Thymus (tissue), 11 donors: ENCODE results near the gene RRP9. TPM values are rescaled to one million over a fixed set of nuclear protein-coding genes. Genes with fewer than 3 reads are reported as not detected.

Experiments used
- DNase-seq, 9 donors: peaks; one replicate each; pipeline ENCODE4 v3.0.0-alpha.2; 2013; ENCODE audit warnings: low spot score in 9 of 9, low read depth in 6 of 9, missing footprints in 1 of 9
- H3K27ac ChIP-seq, 2 donors: one replicate each; pipeline ENCODE4 v1.5.1; 2013; ENCODE audit warnings: control low read depth in 1 of 2, low read depth in 1 of 2, low read length in 1 of 2, mild to moderate bottlenecking in 1 of 2, moderate library complexity in 1 of 2
- H3K27me3 ChIP-seq, 2 donors: one replicate each; pipeline ENCODE4 v1.5.1; 2013; ENCODE audit warnings: low read length in 1 of 2; ENCODE audit not compliant: control insufficient read depth in 2 of 2, insufficient read depth in 1 of 2
- H3K36me3 ChIP-seq, 2 donors: one replicate each; pipeline ENCODE4 v1.5.1; 2013; ENCODE audit warnings: low read length in 1 of 2, mild to moderate bottlenecking in 1 of 2, moderate library complexity in 1 of 2; ENCODE audit not compliant: control insufficient read depth in 2 of 2, insufficient read depth in 2 of 2
- H3K4me1 ChIP-seq, 2 donors: one replicate each; pipeline ENCODE4 v1.5.1; 2013; ENCODE audit warnings: low read length in 2 of 2; ENCODE audit not compliant: control insufficient read depth in 2 of 2, insufficient read depth in 2 of 2
- H3K4me3 ChIP-seq, 2 donors: one replicate each; pipeline ENCODE4 v1.5.1; 2013; ENCODE audit warnings: low read length in 2 of 2, control low read depth in 1 of 2, mild to moderate bottlenecking in 1 of 2
- H3K9me3 ChIP-seq, 2 donors: one replicate each; pipeline ENCODE4 v1.5.1; 2013; ENCODE audit warnings: low read length in 1 of 2, mild to moderate bottlenecking in 1 of 2; ENCODE audit not compliant: control insufficient read depth in 2 of 2, insufficient read depth in 1 of 2
- WGBS: extraction: QIAGEN DNeasy Blood & Tissue Kit; methylation state at CpG from one replicate; pipeline ENCODE4 v1.1.7; 2013; 5-methylcytosine and 5-hydroxymethylcytosine counted together
- polyA plus RNA-seq: library from polyadenylated mRNA; stranded (reverse); fragments of 200-250 nt; gene quantifications from one replicate; pipeline ENCODE4 v1.2.3, GENCODE V29; 2013
- total RNA-seq: library from RNA; stranded (reverse); fragments of 120-200 nt; gene quantifications from one replicate; pipeline ENCODE4 v1.2.4, GENCODE V29; 2013
- donor health status: healthy.

The RRP9 gene
- total and polyA plus RNA-seq, 2 donors: 16.9 to 18.6 TPM

DNA sequence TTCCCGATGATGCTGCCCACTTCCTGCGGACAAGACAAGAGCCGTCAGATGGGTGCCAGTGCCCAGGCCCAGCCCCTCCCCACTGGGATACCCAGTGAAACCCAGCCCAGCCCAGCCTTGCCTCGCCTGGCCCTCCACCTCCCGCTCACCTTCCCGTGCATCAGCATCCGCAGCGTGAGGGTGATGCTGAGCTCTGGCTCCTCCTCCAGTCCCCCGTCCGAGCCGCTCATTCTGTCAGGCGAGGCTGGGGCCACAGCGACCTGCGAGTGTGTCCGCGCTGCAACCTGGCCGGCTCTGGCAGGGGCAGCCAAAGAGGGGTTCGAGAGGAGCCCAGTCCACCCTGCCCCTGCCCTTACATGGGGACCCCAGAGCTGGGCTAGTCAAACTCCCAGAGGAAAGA lies 19.3 kb upstream of the RRP9 start:
- H3K4me1 ChIP-seq: peaks cover 5 to 7% of the 10 kb centered on the region in 2 donors

DNA sequence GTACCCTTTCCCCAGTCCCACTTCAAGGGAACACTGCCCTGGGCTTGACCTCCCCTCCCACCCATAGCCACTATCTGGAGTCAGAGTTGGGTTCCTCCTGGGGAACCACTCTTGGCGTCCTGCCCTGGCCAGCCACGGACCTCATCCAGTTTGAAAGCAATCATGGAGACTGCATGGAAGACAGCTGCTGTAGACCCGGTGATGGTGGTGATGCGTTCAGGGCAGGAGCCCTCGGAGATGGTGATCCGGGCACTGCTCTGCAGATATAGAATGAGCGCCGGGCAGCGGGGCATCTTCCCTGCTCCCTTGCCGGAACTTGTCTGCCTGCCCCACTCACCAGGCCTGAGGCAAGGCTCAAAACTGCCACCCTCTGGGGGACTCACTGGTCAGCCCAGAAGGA lies 18.7 kb upstream of the RRP9 start:
- H3K4me3 ChIP-seq: no peak overlapping the region
- no peak overlapping the region for H3K27ac ChIP-seq
- H3K9me3 ChIP-seq: peaks cover 0 to 3% of the 10 kb centered on the region in 2 donors
- DNase-seq: no peak
- H3K27me3 ChIP-seq: peaks cover 19 to 96% of the 10 kb centered on the region in 2 donors
- no peaks in the 10 kb centered on the region for H3K36me3 ChIP-seq
- 95% methylated on average over 10 of the region's 10 CpGs for WGBS
- peaks cover 5 to 11% of the 10 kb centered on the region in 2 donors for H3K4me1 ChIP-seq

More for the DNA sequence above, 19.3 kb upstream of the RRP9 start:
- DNase-seq: no peak
- peaks cover 13 to 96% of the 10 kb centered on the region in 2 donors for H3K27me3 ChIP-seq
- H3K27ac ChIP-seq: no peak overlapping the region
- peaks cover 0 to 3% of the 10 kb centered on the region in 2 donors for H3K9me3 ChIP-seq
- no peaks in the 10 kb centered on the region for H3K36me3 ChIP-seq
- WGBS: 95% methylated on average over 18 of the region's 18 CpGs
- no peak overlapping the region for H3K4me3 ChIP-seq

DNA sequence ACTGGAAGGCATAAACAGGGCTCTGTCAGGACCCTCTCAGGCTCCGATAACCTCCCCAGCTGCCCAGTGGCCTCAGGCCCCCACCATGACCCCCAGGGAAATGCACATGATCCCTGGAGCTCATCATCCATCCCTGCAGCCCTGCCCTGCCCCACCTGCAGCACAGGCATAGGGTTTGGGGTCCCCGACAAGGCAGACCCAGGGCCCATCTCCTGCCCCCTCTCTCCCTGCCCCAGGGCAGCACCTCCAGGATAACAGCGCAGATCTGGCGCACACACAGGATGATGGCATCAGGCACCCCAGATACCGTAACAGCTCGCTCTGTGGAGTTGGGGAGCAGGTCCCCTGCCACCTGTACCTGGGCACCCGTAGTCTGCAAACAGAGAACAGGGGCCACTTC lies 17.9 kb upstream of the RRP9 start:
- Histone ChIP-seq H3K36me3 (no peaks in the 10 kb centered on the region), H3K9me3 (peaks cover 0 to 3% of the 10 kb centered on the region in 2 donors), H3K27ac (no peak overlapping the region), H3K27me3 (peaks cover 26 to 96% of the 10 kb centered on the region in 2 donors), H3K4me3 (no peak overlapping the region), H3K4me1 (peaks cover 5 to 11% of the 10 kb centered on the region in 2 donors)
- no peak for DNase-seq
- WGBS: 97% methylated on average over 7 of the region's 7 CpGs

DNA sequence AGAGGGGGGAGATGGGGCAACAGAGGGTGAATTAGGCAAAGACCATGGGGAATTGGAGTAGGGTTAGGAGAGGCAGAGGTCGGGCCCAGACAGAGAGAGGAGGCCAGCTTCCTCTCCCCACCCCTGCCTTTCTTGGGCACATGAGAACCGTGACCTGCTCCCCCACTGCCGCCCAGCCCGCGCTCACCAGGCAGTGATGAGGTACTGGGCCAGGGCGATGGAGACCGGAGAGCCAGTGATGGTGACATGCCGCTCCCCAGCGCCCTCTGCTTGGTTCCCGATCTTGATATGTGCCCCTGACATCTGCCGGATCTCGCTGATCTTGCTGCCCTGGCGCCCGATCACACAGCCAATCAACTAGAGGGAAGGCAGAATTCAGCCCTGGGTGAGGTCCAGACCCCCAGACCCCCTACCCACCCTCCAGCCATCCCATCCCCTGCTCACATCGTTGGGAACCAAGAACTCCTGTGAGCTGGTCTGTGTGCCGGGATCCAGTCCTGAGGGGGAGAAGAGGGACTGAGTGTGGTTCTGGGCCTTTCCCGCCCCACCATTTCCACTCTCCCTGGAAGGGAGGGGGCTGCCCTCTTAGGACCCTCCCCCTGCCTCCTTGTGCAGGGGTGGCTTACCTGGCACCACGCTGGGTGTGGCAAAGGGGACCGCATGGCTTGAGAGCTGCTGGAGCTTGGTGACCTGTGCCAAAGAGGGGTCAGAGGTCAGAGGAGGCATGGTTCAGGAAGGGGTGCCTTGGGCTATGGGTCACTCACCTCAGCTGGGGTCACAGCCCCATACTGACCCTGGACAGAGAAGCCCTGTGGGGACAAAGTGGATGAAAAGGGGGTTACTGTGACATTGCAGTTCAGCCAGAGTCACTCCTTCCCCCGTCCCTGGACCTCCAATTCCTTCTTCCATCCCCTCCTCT lies 17.2 kb upstream of the RRP9 start:
- Histone ChIP-seq H3K4me3 (no peak overlapping the region), H3K27ac (no peak overlapping the region), H3K9me3 (peaks cover 0 to 3% of the 10 kb centered on the region in 2 donors), H3K4me1 (peaks cover 5 to 11% of the 10 kb centered on the region in 2 donors), H3K27me3 (peaks cover 27 to 96% of the 10 kb centered on the region in 2 donors), H3K36me3 (no peaks in the 10 kb centered on the region)
- 96% methylated on average over 20 of the region's 20 CpGs for WGBS
- DNase-seq: no peak

DNA sequence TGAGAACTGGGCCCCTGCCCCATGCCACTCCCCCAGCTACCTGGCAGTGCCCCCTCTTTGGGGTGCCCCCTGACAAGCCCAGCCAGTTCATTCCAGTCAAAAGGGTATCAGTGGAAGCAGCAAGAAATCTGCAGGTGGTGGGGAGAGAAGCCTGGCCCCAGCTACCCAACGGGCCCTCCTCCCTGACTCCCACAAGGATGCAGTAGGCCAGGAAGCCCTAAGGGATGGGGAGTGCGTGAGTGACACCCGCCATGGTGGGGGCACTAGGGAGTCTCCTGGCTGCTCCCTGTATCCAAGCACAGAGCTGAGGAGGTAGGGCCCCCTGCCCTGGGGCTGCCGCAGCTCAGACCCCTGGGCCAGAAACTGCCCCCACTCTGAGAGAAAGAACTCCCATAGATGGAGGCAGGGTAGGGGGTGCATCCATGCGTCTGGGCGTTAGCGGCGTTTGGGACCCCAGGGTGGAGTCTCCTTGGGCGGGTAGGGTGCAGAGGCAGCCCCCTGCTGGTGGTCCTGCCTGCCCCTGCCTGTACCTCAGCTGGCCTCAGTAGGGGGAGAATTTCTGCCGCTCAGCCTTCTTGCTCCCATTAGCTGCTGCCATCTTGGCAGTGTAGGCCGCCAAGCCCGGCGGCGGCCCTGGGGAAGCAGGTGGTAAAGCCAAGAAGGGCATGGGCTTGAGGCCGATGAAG lies 16.0 kb upstream of the RRP9 start:
- H3K4me1 ChIP-seq: peaks cover 5 to 11% of the 10 kb centered on the region in 2 donors
- H3K9me3 ChIP-seq: peaks cover 0 to 3% of the 10 kb centered on the region in 2 donors
- H3K27me3 ChIP-seq: peaks cover 34 to 94% of the 10 kb centered on the region in 2 donors
- no peak for DNase-seq
- no peaks in the 10 kb centered on the region for H3K36me3 ChIP-seq
- H3K4me3 ChIP-seq: no peak overlapping the region
- WGBS: 98% methylated on average over 15 of the region's 15 CpGs
- no peak overlapping the region for H3K27ac ChIP-seq

DNA sequence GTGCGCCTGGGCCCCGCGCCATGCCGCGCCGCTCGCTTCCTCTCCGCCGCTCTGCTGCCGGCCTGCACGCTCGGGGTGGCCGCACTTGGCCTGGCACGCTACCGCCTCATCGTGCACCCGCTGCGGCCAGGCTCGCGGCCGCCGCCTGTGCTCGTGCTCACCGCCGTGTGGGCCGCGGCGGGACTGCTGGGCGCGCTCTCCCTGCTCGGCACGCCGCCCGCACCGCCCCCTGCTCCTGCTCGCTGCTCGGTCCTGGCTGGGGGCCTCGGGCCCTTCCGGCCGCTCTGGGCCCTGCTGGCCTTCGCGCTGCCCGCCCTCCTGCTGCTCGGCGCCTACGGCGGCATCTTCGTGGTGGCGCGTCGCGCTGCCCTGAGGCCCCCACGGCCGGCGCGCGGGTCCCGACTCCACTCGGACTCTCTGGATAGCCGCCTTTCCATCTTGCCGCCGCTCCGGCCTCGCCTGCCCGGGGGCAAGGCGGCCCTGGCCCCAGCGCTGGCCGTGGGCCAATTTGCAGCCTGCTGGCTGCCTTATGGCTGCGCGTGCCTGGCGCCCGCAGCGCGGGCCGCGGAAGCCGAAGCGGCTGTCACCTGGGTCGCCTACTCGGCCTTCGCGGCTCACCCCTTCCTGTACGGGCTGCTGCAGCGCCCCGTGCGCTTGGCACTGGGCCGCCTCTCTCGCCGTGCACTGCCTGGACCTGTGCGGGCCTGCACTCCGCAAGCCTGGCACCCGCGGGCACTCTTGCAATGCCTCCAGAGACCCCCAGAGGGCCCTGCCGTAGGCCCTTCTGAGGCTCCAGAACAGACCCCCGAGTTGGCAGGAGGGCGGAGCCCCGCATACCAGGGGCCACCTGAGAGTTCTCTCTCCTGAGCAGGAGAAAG lies 14.4 kb upstream of the RRP9 start:
- 6% methylated on average over 97 of the region's 97 CpGs for WGBS
- Histone ChIP-seq H3K36me3 (no peaks in the 10 kb centered on the region), H3K9me3 (peaks cover 0 to 3% of the 10 kb centered on the region in 2 donors), H3K4me3 (peak overlapping the region in 1 of 2 donors; percentile 42), H3K27me3 (peaks cover 34 to 87% of the 10 kb centered on the region in 2 donors), H3K27ac (no peak overlapping the region), H3K4me1 (peaks cover 5 to 11% of the 10 kb centered on the region in 2 donors)
- peak in 2 of 9 donors; percentile 44 to 54 for DNase-seq

DNA sequence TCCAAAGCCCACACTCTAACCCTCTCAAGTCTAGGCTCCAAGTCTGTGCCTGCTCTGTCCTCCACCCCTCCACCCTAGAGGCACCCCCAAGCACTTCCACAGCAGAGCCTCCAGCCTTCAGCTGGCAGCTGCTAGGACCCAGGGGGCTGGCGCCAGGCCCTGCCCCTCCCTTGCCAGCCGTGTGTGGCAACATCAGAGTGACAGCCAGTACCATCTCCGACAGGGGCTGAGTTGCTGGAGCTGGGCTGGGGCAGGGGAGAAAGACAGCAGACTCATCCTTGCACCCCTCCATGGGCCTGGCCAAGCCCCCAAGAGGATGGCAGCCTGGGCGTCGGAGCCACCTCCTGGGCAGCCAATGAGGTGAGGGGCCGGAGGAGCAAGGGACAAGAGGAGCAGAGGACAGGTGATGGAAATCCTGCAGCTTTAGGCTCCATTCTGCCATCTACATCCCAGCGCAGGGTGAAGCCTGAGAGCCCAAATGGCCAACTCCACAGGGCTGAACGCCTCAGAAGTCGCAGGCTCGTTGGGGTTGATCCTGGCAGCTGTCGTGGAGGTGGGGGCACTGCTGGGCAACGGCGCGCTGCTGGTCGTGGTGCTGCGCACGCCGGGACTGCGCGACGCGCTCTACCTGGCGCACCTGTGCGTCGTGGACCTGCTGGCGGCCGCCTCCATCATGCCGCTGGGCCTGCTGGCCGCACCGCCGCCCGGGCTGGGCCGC lies 13.6 kb upstream of the RRP9 start, which contains the start of gene GPR62:
Gene GPR62 (plus strand): TSS at position 207 of the 718 bp plus-strand sequence. CDS start 272 bp downstream, at position 479.
- Histone ChIP-seq H3K27ac (no peak within 1 kb of the TSS), H3K4me1 (peaks cover 5 to 11% of the 10 kb centered on the region in 2 donors), H3K9me3 (peaks cover 0 to 3% of the 10 kb centered on the region in 2 donors), H3K36me3 (no peaks in the 10 kb centered on the region), H3K27me3 (peaks cover 34 to 85% of the 10 kb centered on the region in 2 donors), H3K4me3 (peak within 1 kb of the TSS in 1 of 2 donors; percentile 42)
- DNase-seq: no peak
- WGBS: 40% methylated on average over 33 of the region's 33 CpGs

DNA sequence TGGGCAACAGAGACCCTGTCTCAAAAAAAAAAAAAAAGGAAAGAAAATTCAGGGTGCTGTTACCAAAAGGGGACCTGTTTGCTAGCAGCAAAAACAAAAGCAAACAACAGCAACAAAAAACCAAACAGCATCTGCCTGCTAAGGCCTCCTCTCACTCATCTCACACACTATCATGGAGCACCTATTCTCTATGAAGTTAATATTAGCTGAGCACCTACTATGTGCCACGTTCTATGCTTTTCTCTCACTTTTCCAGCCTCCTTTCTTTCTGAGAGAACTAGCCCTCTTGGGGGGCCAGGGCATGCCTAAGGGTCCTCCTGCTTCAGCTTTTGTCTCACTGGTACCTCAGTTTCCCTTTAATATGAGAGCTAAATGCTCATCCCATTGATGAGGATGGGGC lies 13.0 kb upstream of the RRP9 start:
- WGBS: 92% methylated on average over 1 of the region's 1 CpG
- no peaks in the 10 kb centered on the region for H3K36me3 ChIP-seq
- no peak overlapping the region for H3K4me3 ChIP-seq
- no peak for DNase-seq
- H3K9me3 ChIP-seq: peaks cover 0 to 3% of the 10 kb centered on the region in 2 donors
- no peak overlapping the region for H3K27ac ChIP-seq
- H3K27me3 ChIP-seq: peaks cover 34 to 79% of the 10 kb centered on the region in 2 donors
- H3K4me1 ChIP-seq: peaks cover 5 to 11% of the 10 kb centered on the region in 2 donors
